HCT116 (cell line): ENCODE data around the gene DPYSL4.

Experiments used
- CTCF ChIP-seq, 3 experiments: fragments of 200-600 bp in 1 of 3; sonication (generic) in 1 of 3; IDR thresholded peaks in 2 of 3; conservative IDR thresholded peaks in 1 of 3; 2 replicates each; pipeline ENCODE4 v1.5.1; 2012 to 2017; ENCODE audit warnings: low read depth in 2 of 3, low read length in 2 of 3, antibody characterized with exemption in 1 of 3, borderline replicate concordance in 1 of 3, control low read depth in 1 of 3, mild to moderate bottlenecking in 1 of 3, mixed read lengths in 1 of 3, mixed run types in 1 of 3, moderate library complexity in 1 of 3; ENCODE audit not compliant: insufficient read depth in 1 of 3
- POLR2A ChIP-seq: IDR thresholded peaks from 2 replicates; pipeline ENCODE4 v1.7.0; 2011; ENCODE audit warnings: borderline replicate concordance; ENCODE audit not compliant: insufficient read depth, insufficient read length; ENCODE audit errors: extremely low read depth

GRCh38 chr10:132211246-132211645 is 24.5 kb downstream of the DPYSL4 start:
- TF ChIP-seq POLR2A (no peak), CTCF (IDR thresholded peaks at IDR 0.05 in 2 of 3, conservative IDR thresholded peaks at IDR 0.05 in 1 of 3; ENCODE audit: borderline replicate concordance in 1 of 3, insufficient read depth in 1 of 3, low read depth in 2 of 3, low read length in 2 of 3) (no peak)
